SK-N-MC (cell line): ENCODE results near the gene TARBP2.

Experiments used
- DNase-seq: peaks from one replicate; pipeline ENCODE4 v3.0.0-alpha.2; 2011; ENCODE audit warnings: low read depth, low spot score
- H3K27ac ChIP-seq: fragments of 200-600 bp; sonication (generic); 2 replicates; pipeline ENCODE4 v1.5.1; 2016; ENCODE audit warnings: mixed run types
- H3K36me3 ChIP-seq: fragments of 200-600 bp; sonication (generic); 2 replicates; pipeline ENCODE4 v1.6.1; 2017; ENCODE audit warnings: antibody characterized with exemption, low read length, mixed read lengths; ENCODE audit not compliant: insufficient read depth
- H3K4me3 ChIP-seq: fragments of 200-600 bp; sonication (generic); 2 replicates; pipeline ENCODE4 v1.5.1; 2016
- H3K9ac ChIP-seq: fragments of 200-600 bp; sonication (generic); 2 replicates; pipeline ENCODE4 v1.8.0; 2017; ENCODE audit warnings: mixed run types, mixed read lengths; ENCODE audit not compliant: insufficient read length
- H3K9me3 ChIP-seq: fragments of 200-600 bp; sonication (generic); 2 replicates; pipeline ENCODE4 v1.6.1; 2017; ENCODE audit warnings: low read depth, mild to moderate bottlenecking, antibody characterized with exemption, low read length, moderate library complexity, mixed read lengths
- EZH2 ChIP-seq: fragments of 200-600 bp; sonication (generic); IDR thresholded peaks from one replicate; pipeline ENCODE4 v1.6.1; 2017; ENCODE audit warnings: antibody characterized with exemption
- FOXP2 ChIP-seq: optimal IDR thresholded peaks from 2 replicates; pipeline ENCODE3; 2011; ENCODE audit warnings: mild to moderate bottlenecking, moderate library complexity; ENCODE audit not compliant: insufficient read depth; ENCODE audit errors: extremely low read length, control extremely low read depth
- POLR2AphosphoS5 ChIP-seq: IDR thresholded peaks from 2 replicates; pipeline ENCODE4 v1.6.1; 2012; ENCODE audit warnings: mild to moderate bottlenecking, low read depth, low read length, borderline replicate concordance

TARBP2 gene

GRCh38 chr12:53481939-53482586 lies 19.0 kb upstream of the TARBP2 start:
- TF ChIP-seq EZH2 (no peak), POLR2AphosphoS5 (no peak; the same call in none of the 2 replicates), FOXP2 (no peak)
- DNase-seq: no peak
- Histone ChIP-seq H3K9ac (no peak overlapping the region), H3K9me3 (no peaks in the 10 kb centered on the region), H3K27ac (peak overlapping the region; percentile 54), H3K36me3 (peaks cover 67% of the 10 kb centered on the region), H3K4me3 (no peak overlapping the region)

- DNase-seq: no peak
- TF ChIP-seq EZH2: no peak
- no peak; the same call in 1 of the 2 replicates for TF ChIP-seq POLR2AphosphoS5
- TF ChIP-seq FOXP2: no peak
- Histone ChIP-seq H3K27ac (no peak overlapping the region), H3K4me3 (no peak overlapping the region), H3K9ac (no peak overlapping the region), H3K9me3 (no peaks in the 10 kb centered on the region), H3K36me3 (peaks cover 61% of the 10 kb centered on the region)
Measured at GRCh38 chr12:53482626-53483168, 18.4 kb upstream of the TARBP2 start.

GRCh38 chr12:53483225-53483978 lies 17.7 kb upstream of the TARBP2 start:
- TF ChIP-seq POLR2AphosphoS5 (no peak; the same call in none of the 2 replicates), FOXP2 (no peak), EZH2 (no peak)
- no peak overlapping the region for H3K4me3 ChIP-seq
- no peak for DNase-seq
- H3K36me3 ChIP-seq: peaks cover 53% of the 10 kb centered on the region
- H3K27ac ChIP-seq: 0 out of 2 replicates have a peak overlapping the region, but pooled peaks have one; percentile 28
- no peak overlapping the region for H3K9ac ChIP-seq
- H3K9me3 ChIP-seq: no peaks in the 10 kb centered on the region

- H3K36me3 ChIP-seq: peaks cover 48% of the 10 kb centered on the region
Measured at GRCh38 chr12:53483979-53484377, 17.1 kb upstream of the TARBP2 start.

GRCh38 chr12:53484686-53485575 lies 16.2 kb upstream of the TARBP2 start:
- Histone ChIP-seq H3K36me3 (peaks cover 38% of the 10 kb centered on the region), H3K9me3 (no peaks in the 10 kb centered on the region), H3K9ac (no peak overlapping the region), H3K4me3 (no peak overlapping the region), H3K27ac (peak overlapping the region; percentile 61; the same call in 1 of the 2 replicates)
- peak; percentile 43; the same call in 1 of the 2 replicates for TF ChIP-seq POLR2AphosphoS5
- no peak for TF ChIP-seq FOXP2
- no peak for DNase-seq

More at GRCh38 chr12:53483979-53484377, 17.1 kb upstream of the TARBP2 start:
- TF ChIP-seq EZH2 (no peak), POLR2AphosphoS5 (no peak)
- no peak overlapping the region for H3K4me3 ChIP-seq
- no peak for DNase-seq
- no peak overlapping the region for H3K9ac ChIP-seq
- H3K27ac ChIP-seq: peak overlapping the region; percentile 61; the same call in 1 of the 2 replicates
- no peaks in the 10 kb centered on the region for H3K9me3 ChIP-seq

- TF ChIP-seq POLR2AphosphoS5 (no peak; the same call in none of the 2 replicates), FOXP2 (no peak), EZH2 (no peak)
- no peak overlapping the region for H3K9ac ChIP-seq
- H3K4me3 ChIP-seq: no peak overlapping the region
- H3K9me3 ChIP-seq: no peaks in the 10 kb centered on the region
- H3K27ac ChIP-seq: no peak overlapping the region
- H3K36me3 ChIP-seq: peaks cover 27% of the 10 kb centered on the region
- DNase-seq: no peak
Measured at GRCh38 chr12:53485955-53486735, 14.9 kb upstream of the TARBP2 start.

- Histone ChIP-seq H3K27ac (no peak overlapping the region), H3K9ac (no peak overlapping the region), H3K4me3 (no peak overlapping the region), H3K36me3 (peaks cover 19% of the 10 kb centered on the region), H3K9me3 (no peaks in the 10 kb centered on the region)
- DNase-seq: no peak
- TF ChIP-seq POLR2AphosphoS5 (no peak; the same call in 1 of the 2 replicates), FOXP2 (no peak), EZH2 (no peak)
Measured at GRCh38 chr12:53486736-53487487, 14.2 kb upstream of the TARBP2 start.
